Liver (tissue), 9 donors: ENCODE results near the gene CCPG1. TPM values are rescaled to one million over a fixed set of nuclear protein-coding genes. Genes with fewer than 3 reads are reported as not detected.

Experiments used
- DNase-seq: peaks from one replicate; pipeline ENCODE4 v3.0.0-alpha.2; 2017; ENCODE audit warnings: low spot score
- H3K27ac ChIP-seq, 2 donors: one replicate each; pipeline ENCODE4 v1.7.0; 2013; ENCODE audit warnings: inconsistent platforms in 2 of 2, low read length in 2 of 2, control low read depth in 1 of 2, low read depth in 1 of 2, mild to moderate bottlenecking in 1 of 2
- H3K27me3 ChIP-seq, 4 donors: one replicate each; pipeline versions ENCODE4 v1.6.1 to v1.7.0; 2013; ENCODE audit warnings: low read length in 3 of 4, inconsistent platforms in 1 of 4, mild to moderate bottlenecking in 1 of 4, moderate library complexity in 1 of 4; ENCODE audit not compliant: control insufficient read depth in 4 of 4, insufficient read depth in 4 of 4
- H3K36me3 ChIP-seq, 4 donors: one replicate each; pipeline versions ENCODE4 v1.6.1 to v1.7.0; 2013; ENCODE audit warnings: low read length in 3 of 4, mild to moderate bottlenecking in 3 of 4, low read depth in 1 of 4, moderate library complexity in 1 of 4; ENCODE audit not compliant: control insufficient read depth in 4 of 4, insufficient read depth in 3 of 4
- H3K4me1 ChIP-seq, 4 donors: one replicate each; pipeline versions ENCODE4 v1.6.1 to v1.7.0; 2013; ENCODE audit warnings: low read length in 3 of 4, mild to moderate bottlenecking in 3 of 4, moderate library complexity in 1 of 4; ENCODE audit not compliant: control insufficient read depth in 4 of 4, insufficient read depth in 4 of 4
- H3K4me3 ChIP-seq, 3 donors: one replicate each; pipeline versions ENCODE4 v1.6.1 to v1.7.0; 2013; ENCODE audit warnings: low read length in 3 of 3, control low read depth in 1 of 3, low read depth in 1 of 3, mild to moderate bottlenecking in 1 of 3
- H3K9ac ChIP-seq, 2 donors: one replicate each; pipeline ENCODE4 v1.7.0; 2013; ENCODE audit warnings: low read length in 2 of 2, mild to moderate bottlenecking in 2 of 2, moderate library complexity in 2 of 2, control low read depth in 1 of 2, low read depth in 1 of 2
- H3K9me3 ChIP-seq, 4 donors: one replicate each; pipeline versions ENCODE4 v1.6.1 to v1.7.0; 2013; ENCODE audit warnings: low read length in 3 of 4; ENCODE audit not compliant: control insufficient read depth in 4 of 4
- CTCF ChIP-seq: fragments of 150-350 bp; IDR thresholded peaks from 2 replicates; pipeline ENCODE4 v1.5.1; 2017; ENCODE audit warnings: improper control_type of control experiment, low read depth, low read length; ENCODE audit not compliant: missing input control
- EGR1 ChIP-seq, 2 donors: IDR thresholded peaks; 2 replicates each; pipeline ENCODE4 v1.6.1; 2016 to 2018; ENCODE audit warnings: antibody characterized with exemption in 2 of 2, low read depth in 2 of 2
- FOXA1 ChIP-seq: IDR thresholded peaks from 2 replicates; pipeline ENCODE4 v1.6.1; 2016; ENCODE audit warnings: antibody characterized with exemption
- FOXA2 ChIP-seq: IDR thresholded peaks from 2 replicates; pipeline ENCODE4 v1.6.1; 2016; ENCODE audit warnings: antibody characterized with exemption
- GABPA ChIP-seq, 2 donors: IDR thresholded peaks in 1 of 2; conservative IDR thresholded peaks in 1 of 2; 2 replicates each; pipeline ENCODE4 v1.6.1; 2016; ENCODE audit warnings: antibody characterized with exemption in 2 of 2, mild to moderate bottlenecking in 1 of 2, moderate library complexity in 1 of 2
- HNF4A ChIP-seq, 2 donors: conservative IDR thresholded peaks; 2 replicates each; pipeline ENCODE4 v1.6.1; 2016; ENCODE audit warnings: antibody characterized with exemption in 2 of 2, mild to moderate bottlenecking in 2 of 2
- HNF4G ChIP-seq: IDR thresholded peaks from 2 replicates; pipeline ENCODE4 v1.6.1; 2016; ENCODE audit warnings: antibody characterized with exemption
- JUND ChIP-seq, 2 donors: IDR thresholded peaks; 2 replicates each; pipeline ENCODE4 v1.6.1; 2016; ENCODE audit warnings: antibody characterized with exemption in 2 of 2
- NR2F2 ChIP-seq: IDR thresholded peaks from 2 replicates; pipeline ENCODE4 v1.6.1; 2016; ENCODE audit warnings: antibody characterized with exemption
- RAD21 ChIP-seq, 2 donors: IDR thresholded peaks; 2 replicates each; pipeline ENCODE4 v1.6.1; 2016; ENCODE audit warnings: antibody characterized with exemption in 2 of 2, mild to moderate bottlenecking in 2 of 2
- RXRA ChIP-seq, 2 donors: IDR thresholded peaks; 2 replicates each; pipeline ENCODE4 v1.6.1; 2017 to 2018; ENCODE audit warnings: antibody characterized with exemption in 2 of 2, mild to moderate bottlenecking in 1 of 2
- SP1 ChIP-seq: IDR thresholded peaks from 2 replicates; pipeline ENCODE4 v1.6.1; 2018; ENCODE audit warnings: antibody characterized with exemption, mild to moderate bottlenecking
- TAF1 ChIP-seq: conservative IDR thresholded peaks from 2 replicates; pipeline ENCODE4 v1.6.1; 2016; ENCODE audit warnings: antibody characterized with exemption, mild to moderate bottlenecking
- YY1 ChIP-seq: IDR thresholded peaks from 2 replicates; pipeline ENCODE4 v1.6.1; 2016; ENCODE audit warnings: antibody characterized with exemption, mild to moderate bottlenecking
- WGBS: extraction: QIAGEN DNeasy Blood & Tissue Kit; methylation state at CpG from one replicate; pipeline ENCODE4 v1.1.7; 2013; 5-methylcytosine and 5-hydroxymethylcytosine counted together
- polyA plus RNA-seq, 2 donors: library from polyadenylated mRNA; stranded (reverse) in 1 of 2; unstranded in 1 of 2; fragments of 200-250 nt in 1 of 2; fragments of >200 nt in 1 of 2; fragmentation: Nextera tagmentation in 1 of 2; extraction: Ambion mirVana in 1 of 2; gene quantifications; one replicate each; pipeline versions ENCODE4 v1.2.1 to v1.2.3, GENCODE V29; 2013 to 2015
- total RNA-seq, 2 donors: library from RNA; depleted of rRNA; stranded (reverse); fragments of >200 nt; gene quantifications; one replicate each; pipeline ENCODE4 v1.2.3, GENCODE V29; 2014
- TF ChIP-seq, protein P1 (sequence below): IDR thresholded peaks from 2 replicates; pipeline ENCODE4 v1.6.1; 2016; ENCODE audit warnings: antibody characterized with exemption
- TF ChIP-seq, protein P2 (sequence below): IDR thresholded peaks from 2 replicates; pipeline ENCODE4 v1.6.1; 2016; ENCODE audit warnings: antibody characterized with exemption
- TF ChIP-seq, protein P3 (sequence below): IDR thresholded peaks from 2 replicates; pipeline ENCODE4 v1.6.1; 2016; ENCODE audit warnings: antibody characterized with exemption, mild to moderate bottlenecking
- TF ChIP-seq, protein P4 (sequence below): IDR thresholded peaks from 2 replicates; pipeline ENCODE4 v1.6.1; 2016; ENCODE audit warnings: antibody characterized with exemption
- donor health status: healthy.
- donor health status: healthy.
- donor health status: healthy.
- donor health status: healthy.
- donor health status: healthy.

CCPG1 gene
- total and polyA plus RNA-seq, 4 donors, result 21.5 to 89.1 (median 53.2) TPM

DNA sequence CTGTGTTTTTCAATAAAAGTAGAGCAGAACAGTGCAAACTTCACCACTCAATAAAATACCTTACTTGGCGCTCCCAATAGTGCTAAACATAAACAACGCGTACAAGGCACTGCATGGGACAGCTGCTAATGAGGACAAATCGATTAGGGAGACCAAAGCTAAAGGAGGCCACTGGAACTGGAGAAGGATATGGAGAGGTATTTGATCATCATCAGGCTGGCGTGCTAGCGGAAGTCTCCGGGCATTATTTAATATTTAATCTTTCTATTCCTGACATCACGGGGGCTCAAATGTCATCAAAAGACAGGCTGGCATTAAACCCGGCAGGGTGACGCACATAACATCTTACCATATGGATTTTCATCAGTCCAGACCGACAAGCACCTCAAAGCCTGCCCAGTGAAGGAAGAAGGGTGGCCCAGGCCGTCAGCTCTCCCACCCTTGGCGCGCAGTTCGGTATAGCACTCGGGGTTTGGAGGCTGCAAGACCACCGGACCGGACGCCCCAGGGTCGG, 604 bp downstream of the CCPG1 start:
- Histone ChIP-seq H3K4me3 (peak overlapping the region; percentile 87 to 98 (median 88)), H3K27me3 (no peaks in the 10 kb centered on the region), H3K4me1 (peaks cover 9 to 39% (median 24%) of the 10 kb centered on the region in 4 donors), H3K9me3 (no peaks in the 10 kb centered on the region), H3K9ac (peak overlapping the region; percentile 83 to 90), H3K27ac (peak overlapping the region; percentile 95 to 98), H3K36me3 (no peaks in the 10 kb centered on the region)
- WGBS, result 1% methylated on average over 20 of the region's 20 CpGs
- no peak for DNase-seq
- TF ChIP-seq NR2F2 (no peak), TAF1 (no peak), RXRA (IDR thresholded peaks at IDR 0.05) (no peak), EGR1 (IDR thresholded peaks at IDR 0.05; ENCODE audit: low read depth in 2 of 2) (no peak), HNF4G (no peak), CTCF (no peak), GABPA (IDR thresholded peaks at IDR 0.05 in 1 of 2, conservative IDR thresholded peaks at IDR 0.05 in 1 of 2) (no peak), JUND (IDR thresholded peaks at IDR 0.05) (no peak), RAD21 (IDR thresholded peaks at IDR 0.05) (no peak), HNF4A (conservative IDR thresholded peaks at IDR 0.05) (no peak), FOXA2 (no peak), FOXA1 (no peak), SP1 (no peak), YY1 (no peak)
- TF ChIP-seq, protein P1, sequence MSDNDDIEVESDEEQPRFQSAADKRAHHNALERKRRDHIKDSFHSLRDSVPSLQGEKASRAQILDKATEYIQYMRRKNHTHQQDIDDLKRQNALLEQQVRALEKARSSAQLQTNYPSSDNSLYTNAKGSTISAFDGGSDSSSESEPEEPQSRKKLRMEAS, result no peak
- TF ChIP-seq, protein P2, sequence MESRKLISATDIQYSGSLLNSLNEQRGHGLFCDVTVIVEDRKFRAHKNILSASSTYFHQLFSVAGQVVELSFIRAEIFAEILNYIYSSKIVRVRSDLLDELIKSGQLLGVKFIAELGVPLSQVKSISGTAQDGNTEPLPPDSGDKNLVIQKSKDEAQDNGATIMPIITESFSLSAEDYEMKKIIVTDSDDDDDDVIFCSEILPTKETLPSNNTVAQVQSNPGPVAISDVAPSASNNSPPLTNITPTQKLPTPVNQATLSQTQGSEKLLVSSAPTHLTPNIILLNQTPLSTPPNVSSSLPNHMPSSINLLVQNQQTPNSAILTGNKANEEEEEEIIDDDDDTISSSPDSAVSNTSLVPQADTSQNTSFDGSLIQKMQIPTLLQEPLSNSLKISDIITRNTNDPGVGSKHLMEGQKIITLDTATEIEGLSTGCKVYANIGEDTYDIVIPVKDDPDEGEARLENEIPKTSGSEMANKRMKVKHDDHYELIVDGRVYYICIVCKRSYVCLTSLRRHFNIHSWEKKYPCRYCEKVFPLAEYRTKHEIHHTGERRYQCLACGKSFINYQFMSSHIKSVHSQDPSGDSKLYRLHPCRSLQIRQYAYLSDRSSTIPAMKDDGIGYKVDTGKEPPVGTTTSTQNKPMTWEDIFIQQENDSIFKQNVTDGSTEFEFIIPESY, result no peak
- TF ChIP-seq, protein P3, sequence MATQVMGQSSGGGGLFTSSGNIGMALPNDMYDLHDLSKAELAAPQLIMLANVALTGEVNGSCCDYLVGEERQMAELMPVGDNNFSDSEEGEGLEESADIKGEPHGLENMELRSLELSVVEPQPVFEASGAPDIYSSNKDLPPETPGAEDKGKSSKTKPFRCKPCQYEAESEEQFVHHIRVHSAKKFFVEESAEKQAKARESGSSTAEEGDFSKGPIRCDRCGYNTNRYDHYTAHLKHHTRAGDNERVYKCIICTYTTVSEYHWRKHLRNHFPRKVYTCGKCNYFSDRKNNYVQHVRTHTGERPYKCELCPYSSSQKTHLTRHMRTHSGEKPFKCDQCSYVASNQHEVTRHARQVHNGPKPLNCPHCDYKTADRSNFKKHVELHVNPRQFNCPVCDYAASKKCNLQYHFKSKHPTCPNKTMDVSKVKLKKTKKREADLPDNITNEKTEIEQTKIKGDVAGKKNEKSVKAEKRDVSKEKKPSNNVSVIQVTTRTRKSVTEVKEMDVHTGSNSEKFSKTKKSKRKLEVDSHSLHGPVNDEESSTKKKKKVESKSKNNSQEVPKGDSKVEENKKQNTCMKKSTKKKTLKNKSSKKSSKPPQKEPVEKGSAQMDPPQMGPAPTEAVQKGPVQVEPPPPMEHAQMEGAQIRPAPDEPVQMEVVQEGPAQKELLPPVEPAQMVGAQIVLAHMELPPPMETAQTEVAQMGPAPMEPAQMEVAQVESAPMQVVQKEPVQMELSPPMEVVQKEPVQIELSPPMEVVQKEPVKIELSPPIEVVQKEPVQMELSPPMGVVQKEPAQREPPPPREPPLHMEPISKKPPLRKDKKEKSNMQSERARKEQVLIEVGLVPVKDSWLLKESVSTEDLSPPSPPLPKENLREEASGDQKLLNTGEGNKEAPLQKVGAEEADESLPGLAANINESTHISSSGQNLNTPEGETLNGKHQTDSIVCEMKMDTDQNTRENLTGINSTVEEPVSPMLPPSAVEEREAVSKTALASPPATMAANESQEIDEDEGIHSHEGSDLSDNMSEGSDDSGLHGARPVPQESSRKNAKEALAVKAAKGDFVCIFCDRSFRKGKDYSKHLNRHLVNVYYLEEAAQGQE, result no peak
- TF ChIP-seq, protein P4, sequence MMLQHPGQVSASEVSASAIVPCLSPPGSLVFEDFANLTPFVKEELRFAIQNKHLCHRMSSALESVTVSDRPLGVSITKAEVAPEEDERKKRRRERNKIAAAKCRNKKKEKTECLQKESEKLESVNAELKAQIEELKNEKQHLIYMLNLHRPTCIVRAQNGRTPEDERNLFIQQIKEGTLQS, result no peak
